Measurements from ENCODE around the gene LUZP1. TPM values are rescaled to one million over a fixed set of nuclear protein-coding genes. Genes with fewer than 3 reads are reported as not detected.

Gene LUZP1
- total and polyA plus RNA-seq, 2 donors (not counting 1 experiment from before 2014, with no cell fraction given): 18.8 to 27.2 TPM

DNA sequence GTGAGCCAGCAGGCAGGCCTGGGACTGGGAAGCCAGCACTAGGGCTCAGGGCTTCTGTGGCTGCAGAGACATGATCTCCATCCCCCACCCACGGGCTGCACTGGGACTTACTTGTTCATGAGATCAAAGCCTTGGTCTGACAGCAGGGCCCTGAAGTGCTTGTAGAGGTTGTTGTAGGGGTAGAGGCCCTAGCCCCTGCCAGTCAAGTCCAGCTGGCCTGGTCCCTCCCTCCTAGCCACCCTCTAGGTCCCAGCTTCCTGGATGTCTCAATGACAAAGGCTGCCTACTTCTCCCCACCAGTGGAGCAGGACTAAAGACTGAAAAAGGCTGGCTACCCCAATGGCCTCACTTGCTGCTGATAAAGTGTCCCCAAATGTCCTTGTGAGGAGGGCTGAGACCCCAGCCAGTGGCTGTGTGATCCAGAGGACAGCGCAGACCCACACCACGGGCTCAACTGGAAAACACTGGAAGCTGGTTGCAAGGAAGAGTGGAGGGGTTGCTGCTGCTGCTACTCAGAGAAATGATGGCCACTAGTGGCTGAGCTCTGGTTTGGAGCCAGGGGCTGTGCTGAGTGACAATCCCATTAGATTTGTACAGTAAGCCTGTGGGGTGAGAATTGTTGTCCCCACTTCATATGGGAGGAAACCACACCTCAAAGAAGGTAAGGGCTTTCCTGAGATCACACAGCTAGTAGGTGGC, 47.2 kb upstream of the LUZP1 start:
- DNase-seq (ENCODE audit: low read depth in 2 of 2): no peak
- no peak overlapping the region for H2AFZ ChIP-seq (ENCODE audit: low read length)
- no peaks in the 10 kb centered on the region for H4K20me1 ChIP-seq (ENCODE audit: control insufficient read depth, extremely low read depth, insufficient read depth, low read length)
- H3K9me3 ChIP-seq (ENCODE audit: control insufficient read depth, insufficient read depth, low read depth, low read length): no peaks in the 10 kb centered on the region
- no peaks in the 10 kb centered on the region for H3K4me1 ChIP-seq (ENCODE audit: control insufficient read depth, extremely low read depth, insufficient read depth, low read length)
- H3K4me2 ChIP-seq (ENCODE audit: extremely low read depth, insufficient read depth, low read length): no peak overlapping the region
- H3K9ac ChIP-seq (ENCODE audit: insufficient read depth, low read length): no peak overlapping the region
- TF ChIP-seq, protein P1, sequence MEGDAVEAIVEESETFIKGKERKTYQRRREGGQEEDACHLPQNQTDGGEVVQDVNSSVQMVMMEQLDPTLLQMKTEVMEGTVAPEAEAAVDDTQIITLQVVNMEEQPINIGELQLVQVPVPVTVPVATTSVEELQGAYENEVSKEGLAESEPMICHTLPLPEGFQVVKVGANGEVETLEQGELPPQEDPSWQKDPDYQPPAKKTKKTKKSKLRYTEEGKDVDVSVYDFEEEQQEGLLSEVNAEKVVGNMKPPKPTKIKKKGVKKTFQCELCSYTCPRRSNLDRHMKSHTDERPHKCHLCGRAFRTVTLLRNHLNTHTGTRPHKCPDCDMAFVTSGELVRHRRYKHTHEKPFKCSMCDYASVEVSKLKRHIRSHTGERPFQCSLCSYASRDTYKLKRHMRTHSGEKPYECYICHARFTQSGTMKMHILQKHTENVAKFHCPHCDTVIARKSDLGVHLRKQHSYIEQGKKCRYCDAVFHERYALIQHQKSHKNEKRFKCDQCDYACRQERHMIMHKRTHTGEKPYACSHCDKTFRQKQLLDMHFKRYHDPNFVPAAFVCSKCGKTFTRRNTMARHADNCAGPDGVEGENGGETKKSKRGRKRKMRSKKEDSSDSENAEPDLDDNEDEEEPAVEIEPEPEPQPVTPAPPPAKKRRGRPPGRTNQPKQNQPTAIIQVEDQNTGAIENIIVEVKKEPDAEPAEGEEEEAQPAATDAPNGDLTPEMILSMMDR (conservative IDR thresholded peaks at IDR 0.05 in 1 of 2, IDR thresholded peaks at IDR 0.05 in 1 of 2; ENCODE audit: low read depth in 1 of 2, low read length in 2 of 2): no peak
- TF ChIP-seq EZH2 (IDR thresholded peaks at IDR 0.05; ENCODE audit: low read length, missing control alignments): peak; percentile 43
- no peaks in the 10 kb centered on the region for H3K79me2 ChIP-seq (ENCODE audit: control insufficient read depth, insufficient read depth, low read length)
- H3K4me3 ChIP-seq (replicated peaks in 1 of 4; ENCODE audit: control extremely low read depth in 1 of 4, insufficient read depth in 1 of 4, low read depth in 3 of 4, low read length in 4 of 4): no peak overlapping the region
- peaks cover 50% of the 10 kb centered on the region for H3K27me3 ChIP-seq (ENCODE audit: control insufficient read depth, insufficient read depth, low read length)
- no peak overlapping the region for H3K27ac ChIP-seq (ENCODE audit: insufficient read depth, low read length)
- H3K36me3 ChIP-seq (ENCODE audit: control insufficient read depth, insufficient read depth, low read length): no peaks in the 10 kb centered on the region

DNA sequence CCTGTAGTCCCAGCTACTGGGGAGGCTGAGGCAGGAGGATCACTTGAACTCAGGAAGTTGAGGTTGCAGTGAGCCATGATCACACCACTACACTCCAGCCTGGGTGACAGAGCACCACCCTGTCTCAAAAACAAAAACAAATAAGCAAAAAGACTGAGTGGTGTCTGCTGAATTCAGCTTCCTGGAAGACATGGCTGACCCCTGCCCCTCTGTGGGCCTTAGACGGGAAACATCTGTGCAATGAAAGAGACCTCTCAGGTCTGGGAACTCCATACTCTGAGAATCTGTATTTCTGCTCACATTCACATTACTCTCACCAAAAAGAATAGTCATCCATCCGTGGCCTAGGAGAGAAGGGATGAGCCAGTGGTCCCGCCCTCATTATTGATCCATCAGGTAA, 46.6 kb upstream of the LUZP1 start:
- Histone ChIP-seq H3K36me3 (ENCODE audit: control insufficient read depth, insufficient read depth, low read length) (no peaks in the 10 kb centered on the region), H3K9me3 (ENCODE audit: control insufficient read depth, insufficient read depth, low read depth, low read length) (no peaks in the 10 kb centered on the region), H3K27ac (ENCODE audit: insufficient read depth, low read length) (no peak overlapping the region), H3K4me3 (replicated peaks in 1 of 4; ENCODE audit: control extremely low read depth in 1 of 4, insufficient read depth in 1 of 4, low read depth in 3 of 4, low read length in 4 of 4) (no peak overlapping the region), H3K27me3 (ENCODE audit: control insufficient read depth, insufficient read depth, low read length) (peaks cover 48% of the 10 kb centered on the region), H3K4me1 (ENCODE audit: control insufficient read depth, extremely low read depth, insufficient read depth, low read length) (no peaks in the 10 kb centered on the region), H3K4me2 (ENCODE audit: extremely low read depth, insufficient read depth, low read length) (no peak overlapping the region), H3K9ac (ENCODE audit: insufficient read depth, low read length) (no peak overlapping the region), H3K79me2 (ENCODE audit: control insufficient read depth, insufficient read depth, low read length) (no peaks in the 10 kb centered on the region), H4K20me1 (ENCODE audit: control insufficient read depth, extremely low read depth, insufficient read depth, low read length) (no peaks in the 10 kb centered on the region), H2AFZ (ENCODE audit: low read length) (no peak overlapping the region)
- DNase-seq (ENCODE audit: low read depth in 2 of 2): no peak
- TF ChIP-seq, protein P1 (conservative IDR thresholded peaks at IDR 0.05 in 1 of 2, IDR thresholded peaks at IDR 0.05 in 1 of 2; ENCODE audit: low read depth in 1 of 2, low read length in 2 of 2): no peak
- no peak for TF ChIP-seq EZH2 (IDR thresholded peaks at IDR 0.05; ENCODE audit: low read length, missing control alignments)

DNA sequence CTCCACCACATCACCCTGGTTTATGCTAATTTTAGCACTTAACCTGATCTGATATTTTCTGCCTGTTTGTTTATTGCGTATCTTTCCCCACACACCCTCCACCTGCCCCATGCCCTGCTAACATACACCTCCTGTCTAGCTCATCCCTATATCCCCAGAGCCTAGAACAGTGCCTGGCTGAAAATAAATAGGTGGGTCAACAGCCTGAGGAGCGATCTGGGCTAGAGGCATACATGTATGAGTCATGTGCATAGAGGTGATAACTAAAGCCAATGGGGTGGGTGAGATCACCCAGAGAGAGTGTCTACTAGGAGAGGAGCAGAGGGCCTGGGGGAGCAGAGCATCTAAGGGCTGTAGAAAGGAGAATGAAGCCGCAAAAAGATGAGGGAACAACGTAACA, 46.0 kb upstream of the LUZP1 start:
- Histone ChIP-seq H3K4me2 (ENCODE audit: extremely low read depth, insufficient read depth, low read length) (no peak overlapping the region), H3K4me1 (ENCODE audit: control insufficient read depth, extremely low read depth, insufficient read depth, low read length) (no peaks in the 10 kb centered on the region), H3K36me3 (ENCODE audit: control insufficient read depth, insufficient read depth, low read length) (no peaks in the 10 kb centered on the region), H2AFZ (ENCODE audit: low read length) (no peak overlapping the region), H3K27ac (ENCODE audit: insufficient read depth, low read length) (no peak overlapping the region), H4K20me1 (ENCODE audit: control insufficient read depth, extremely low read depth, insufficient read depth, low read length) (no peaks in the 10 kb centered on the region), H3K4me3 (replicated peaks in 1 of 4; ENCODE audit: control extremely low read depth in 1 of 4, insufficient read depth in 1 of 4, low read depth in 3 of 4, low read length in 4 of 4) (no peak overlapping the region), H3K79me2 (ENCODE audit: control insufficient read depth, insufficient read depth, low read length) (no peaks in the 10 kb centered on the region), H3K9ac (ENCODE audit: insufficient read depth, low read length) (no peak overlapping the region), H3K9me3 (ENCODE audit: control insufficient read depth, insufficient read depth, low read depth, low read length) (no peaks in the 10 kb centered on the region), H3K27me3 (ENCODE audit: control insufficient read depth, insufficient read depth, low read length) (peaks cover 48% of the 10 kb centered on the region)
- no peak for TF ChIP-seq EZH2 (IDR thresholded peaks at IDR 0.05; ENCODE audit: low read length, missing control alignments)
- TF ChIP-seq, protein P1 (conservative IDR thresholded peaks at IDR 0.05 in 1 of 2, IDR thresholded peaks at IDR 0.05 in 1 of 2; ENCODE audit: low read depth in 1 of 2, low read length in 2 of 2): no peak
- no peak for DNase-seq (ENCODE audit: low read depth in 2 of 2)

All from fibroblast of lung (primary cell).